ENCODE measurements around the gene WNT3.

Gene WNT3

GRCh38 chr17:46834846-46835245, 16.4 kb upstream of the WNT3 start:
- no peak for DNase-seq

- no peak for DNase-seq
Measured at GRCh38 chr17:46833840-46834208, 15.3 kb upstream of the WNT3 start.

- no peak for DNase-seq
Measured at GRCh38 chr17:46832945-46833839, 14.7 kb upstream of the WNT3 start.

GRCh38 chr17:46832331-46832821, 13.9 kb upstream of the WNT3 start:
- no peak for DNase-seq

GRCh38 chr17:46831573-46832330, 13.3 kb upstream of the WNT3 start:
- no peak for DNase-seq

- DNase-seq, result no peak
Measured at GRCh38 chr17:46827274-46827673, 8.8 kb upstream of the WNT3 start.

GRCh38 chr17:46826116-46826515, 7.6 kb upstream of the WNT3 start:
- no peak for DNase-seq

GRCh38 chr17:46823657-46824056, 5.2 kb upstream of the WNT3 start:
- DNase-seq, result no peak

GRCh38 chr17:46822388-46822921, 4.0 kb upstream of the WNT3 start:
- peak; percentile 50 for DNase-seq

GRCh38 chr17:46821482-46822387, 3.2 kb upstream of the WNT3 start:
- DNase-seq, result no peak

GRCh38 chr17:46820592-46821450, 2.3 kb upstream of the WNT3 start:
- DNase-seq, result no peak

GRCh38 chr17:46819906-46820351, 1.4 kb upstream of the WNT3 start:
- DNase-seq, result no peak

GRCh38 chr17:46818929-46819859, 702 bp upstream of the WNT3 start:
- DNase-seq, result peak; percentile 66

- no peak for DNase-seq
Measured at GRCh38 chr17:46817901-46818209, 637 bp downstream of the WNT3 start.

- DNase-seq, result no peak
Measured at GRCh38 chr17:46817151-46817900, 1.2 kb downstream of the WNT3 start.

- DNase-seq, result no peak
Measured at GRCh38 chr17:46815474-46816353, 2.8 kb downstream of the WNT3 start.

GRCh38 chr17:46814446-46814845, 4.0 kb downstream of the WNT3 start:
- no peak for DNase-seq

GRCh38 chr17:46813920-46814319, 4.6 kb downstream of the WNT3 start:
- DNase-seq, result no peak
